HAP-1 (cell line): ENCODE results near the gene TNFRSF9.

ENCODE experiments used
- DNase-seq, 2 experiments: peaks; one replicate each; pipeline ENCODE4 v3.0.0-alpha.2; 2016 to 2020; ENCODE audit warnings: low spot score in 2 of 2
- H3K27me3 ChIP-seq: fragments of 250-450 bp; sonication (Bioruptor Pico); 2 replicates; pipeline ENCODE4 v1.5.1; 2020; ENCODE audit warnings: low read depth, mild to moderate bottlenecking, moderate library complexity
- H3K36me3 ChIP-seq: fragments of 250-450 bp; sonication (Bioruptor Pico); replicated peaks from 2 replicates; pipeline ENCODE4 v1.5.1; 2020; ENCODE audit warnings: mild to moderate bottlenecking
- H3K4me1 ChIP-seq: fragments of 250-450 bp; sonication (Bioruptor Pico); 2 replicates; pipeline ENCODE4 v1.5.1; 2020; ENCODE audit warnings: mild to moderate bottlenecking
- H3K4me3 ChIP-seq: fragments of 250-450 bp; sonication (Bioruptor Pico); 2 replicates; pipeline ENCODE4 v1.5.1; 2020; ENCODE audit warnings: mild to moderate bottlenecking, moderate library complexity
- H3K9me3 ChIP-seq: fragments of 250-450 bp; sonication (Bioruptor Pico); 2 replicates; pipeline ENCODE4 v1.5.1; 2020; ENCODE audit warnings: mild to moderate bottlenecking, moderate library complexity
- in situ Hi-C: fragments of 300-500 bp; cut with MboI; formaldehyde crosslinking; loops from 3 replicates; pipeline ENCODE4 v1.14.3; 2020; ENCODE audit warnings: low sequenced_read_pairs, inconsistent platforms, mixed read lengths

TNFRSF9 gene

DNA sequence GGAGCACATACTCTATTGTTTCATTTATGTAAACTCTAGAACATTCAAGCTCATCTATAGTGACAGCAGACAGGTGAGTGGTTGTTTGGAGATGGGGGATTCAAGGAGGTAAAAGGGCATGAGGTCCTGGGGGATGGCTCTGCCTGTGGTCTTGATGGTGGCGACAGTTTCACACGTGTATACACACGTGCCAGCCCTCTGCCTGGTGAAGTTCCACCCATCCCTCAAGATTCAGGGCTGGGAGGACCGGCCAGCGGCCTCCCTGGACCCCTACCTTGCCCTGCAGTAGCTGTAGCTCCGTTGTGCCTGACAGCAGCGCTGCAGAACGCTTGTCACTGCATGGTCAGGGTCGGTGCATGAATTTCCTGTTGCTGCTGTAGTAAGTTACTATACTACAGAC is 48.8 kb downstream of the TNFRSF9 start:
- Histone ChIP-seq H3K27me3 (no peaks in the 10 kb centered on the region), H3K36me3 (no peaks in the 10 kb centered on the region), H3K4me3 (no peak overlapping the region), H3K9me3 (no peaks in the 10 kb centered on the region), H3K4me1 (no peaks in the 10 kb centered on the region)
- in situ Hi-C loops, result no loop called here
- no peak for DNase-seq

DNA sequence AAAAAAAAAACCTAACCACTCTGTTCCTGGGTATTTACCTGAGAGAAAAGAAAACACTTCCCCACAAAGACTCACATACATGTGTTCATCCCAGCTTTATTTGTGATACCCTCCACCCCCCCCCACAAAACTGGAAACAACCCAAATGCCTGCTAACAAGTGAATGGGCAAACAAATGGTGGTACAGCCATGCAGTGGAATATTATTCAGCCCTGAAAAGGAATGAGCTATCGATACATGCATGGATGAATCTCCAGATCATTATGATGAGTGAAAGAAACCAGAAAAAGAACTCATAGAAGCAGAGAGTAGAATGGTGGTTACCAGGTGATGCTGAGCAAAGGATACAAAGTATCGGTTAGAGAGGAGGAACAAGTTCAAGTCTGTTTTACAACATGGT is 49.8 kb downstream of the TNFRSF9 start:
- H3K4me3 ChIP-seq, result no peak overlapping the region
- in situ Hi-C loops, result no loop called here
- H3K27me3 ChIP-seq, result no peaks in the 10 kb centered on the region
- no peaks in the 10 kb centered on the region for H3K4me1 ChIP-seq
- no peak for DNase-seq
- no peaks in the 10 kb centered on the region for H3K36me3 ChIP-seq
- H3K9me3 ChIP-seq, result no peaks in the 10 kb centered on the region

DNA sequence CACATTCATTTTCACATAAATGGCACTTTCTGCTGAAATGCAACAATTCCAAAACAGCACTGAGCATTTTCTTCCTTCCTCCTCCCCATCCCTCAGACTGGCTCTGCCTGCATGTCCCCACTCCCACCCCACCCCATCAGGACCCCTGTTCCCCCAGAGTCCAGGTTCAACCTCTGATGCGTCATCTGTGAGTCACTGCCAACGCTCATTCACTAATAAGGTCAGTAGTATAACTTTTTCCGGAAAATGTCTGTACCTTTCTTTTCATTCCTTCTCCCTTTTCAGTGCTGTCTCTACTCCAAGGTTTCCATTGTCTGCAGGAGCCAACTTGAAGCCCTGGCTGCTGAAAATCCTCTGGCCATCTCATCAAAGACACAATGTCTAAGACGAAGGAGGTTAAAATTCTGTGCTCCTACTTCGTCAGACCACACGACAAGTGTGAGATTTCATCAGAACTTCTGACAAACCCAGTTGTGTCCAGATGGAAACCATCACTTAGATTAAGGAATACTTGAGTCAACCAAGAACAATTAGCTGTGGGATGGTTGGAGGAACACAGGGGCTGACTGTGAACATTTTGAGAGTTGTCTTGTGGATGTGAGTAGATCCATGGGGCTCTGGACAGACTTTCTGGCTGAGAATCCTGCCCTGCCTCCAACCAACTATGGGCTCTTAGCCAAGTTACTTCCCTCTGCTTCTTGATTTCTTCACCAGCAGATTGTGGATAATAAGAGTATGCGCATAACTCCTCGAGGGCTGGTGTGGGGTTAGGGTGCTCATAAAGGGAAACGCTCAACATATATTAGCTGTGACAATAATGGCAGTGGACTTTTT is 52.2 kb downstream of the TNFRSF9 start:
- in situ Hi-C loops, result no loop called here
- Histone ChIP-seq H3K36me3 (no peaks in the 10 kb centered on the region), H3K4me3 (no peak overlapping the region), H3K4me1 (no peaks in the 10 kb centered on the region), H3K27me3 (no peaks in the 10 kb centered on the region), H3K9me3 (no peaks in the 10 kb centered on the region)
- DNase-seq, result peak; percentile 13 to 27

DNA sequence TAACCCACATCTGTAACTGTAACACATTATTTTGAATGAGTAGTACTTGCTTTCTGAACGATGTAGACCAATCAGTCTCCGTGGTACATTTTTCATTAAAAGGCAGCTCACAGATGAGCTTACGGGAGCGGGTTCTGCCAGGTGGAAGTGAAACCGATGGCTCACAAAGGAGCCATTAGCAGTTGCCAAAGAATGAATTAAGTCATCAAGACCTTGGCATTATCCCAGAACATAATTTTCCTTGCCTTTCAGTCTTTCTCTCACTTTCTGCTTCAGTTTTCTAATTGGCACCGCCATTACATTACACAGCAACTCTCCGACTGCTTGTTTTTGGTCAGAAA is 54.3 kb downstream of the TNFRSF9 start:
- in situ Hi-C loops, result no loop called here
- H3K36me3 ChIP-seq, result no peaks in the 10 kb centered on the region
- DNase-seq, result no peak
- no peaks in the 10 kb centered on the region for H3K9me3 ChIP-seq
- H3K4me3 ChIP-seq, result no peak overlapping the region
- no peaks in the 10 kb centered on the region for H3K27me3 ChIP-seq
- no peaks in the 10 kb centered on the region for H3K4me1 ChIP-seq

DNA sequence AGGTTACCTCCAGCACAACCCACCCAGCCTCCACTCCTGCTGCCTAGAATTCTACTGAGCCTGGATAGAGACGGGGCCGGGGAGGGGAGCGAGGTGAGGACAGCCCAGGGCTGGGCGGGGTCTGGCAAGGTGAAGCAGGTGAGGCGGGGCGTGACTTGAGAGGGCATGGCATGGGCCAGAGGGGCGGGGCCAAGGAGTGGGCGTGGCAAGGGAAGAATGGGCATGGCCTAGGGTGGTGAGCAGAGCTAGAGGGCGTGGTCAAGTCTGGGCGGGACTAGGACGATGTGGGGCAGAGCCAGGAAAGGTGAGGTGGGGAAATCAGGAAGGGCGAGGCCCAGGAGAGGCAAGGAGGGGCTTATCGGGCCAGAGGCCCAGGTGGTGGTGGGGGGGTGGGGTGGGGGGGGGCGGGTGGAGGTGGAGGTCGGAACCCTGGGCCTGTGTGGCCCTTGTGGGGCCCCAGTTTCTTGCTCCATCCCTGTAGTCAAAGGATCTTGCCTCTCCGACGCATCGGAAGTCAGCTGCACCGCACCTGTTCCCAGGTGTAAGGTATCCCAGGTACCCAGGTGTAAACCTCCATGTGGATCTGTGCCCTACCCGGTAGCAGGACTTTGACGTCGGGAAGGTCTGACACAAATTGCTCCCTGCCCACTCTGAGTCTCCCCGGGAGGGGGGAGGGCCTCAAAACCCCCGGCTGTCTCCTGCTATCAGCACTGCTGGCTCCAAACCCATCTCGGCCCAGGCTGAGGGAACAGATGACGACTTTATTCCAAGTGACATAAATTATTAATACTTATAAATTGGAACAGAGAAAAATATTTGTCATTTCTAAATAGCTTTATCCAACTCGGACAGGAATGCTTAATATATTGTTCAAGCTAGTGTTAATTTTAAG is 54.9 kb downstream of the TNFRSF9 start:
- DNase-seq, result peak in 1 of 2 experiments; percentile 62

DNA sequence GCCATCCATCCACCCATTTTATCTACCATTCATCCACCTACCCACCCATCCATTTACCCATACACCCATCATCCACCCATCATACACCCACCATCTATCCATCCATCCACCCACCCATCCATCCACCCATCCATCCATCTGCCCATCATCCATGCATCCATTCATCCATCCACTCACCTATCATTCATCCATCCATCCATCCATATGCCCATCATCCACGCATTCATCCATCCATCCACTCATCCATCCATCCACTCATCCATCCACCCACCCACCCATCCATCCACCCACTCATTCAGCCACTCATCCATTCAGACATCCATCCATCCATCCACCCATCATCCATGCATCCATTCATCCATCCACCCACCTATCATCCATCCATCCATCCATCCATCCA is 55.9 kb downstream of the TNFRSF9 start:
- Histone ChIP-seq H3K9me3 (no peaks in the 10 kb centered on the region), H3K4me1 (no peaks in the 10 kb centered on the region), H3K27me3 (peaks cover 7% of the 10 kb centered on the region; the same call in 1 of the 2 replicates), H3K36me3 (no peaks in the 10 kb centered on the region), H3K4me3 (no peak overlapping the region)
- no peak for DNase-seq
- in situ Hi-C loops, result no loop called here

More for the DNA sequence above, 54.9 kb downstream of the TNFRSF9 start:
- no peak overlapping the region for H3K4me3 ChIP-seq
- in situ Hi-C loops, result no loop called here
- no peaks in the 10 kb centered on the region for H3K4me1 ChIP-seq
- H3K27me3 ChIP-seq, result peaks cover 4% of the 10 kb centered on the region; the same call in 1 of the 2 replicates
- H3K9me3 ChIP-seq, result no peaks in the 10 kb centered on the region
- H3K36me3 ChIP-seq, result no peaks in the 10 kb centered on the region

DNA sequence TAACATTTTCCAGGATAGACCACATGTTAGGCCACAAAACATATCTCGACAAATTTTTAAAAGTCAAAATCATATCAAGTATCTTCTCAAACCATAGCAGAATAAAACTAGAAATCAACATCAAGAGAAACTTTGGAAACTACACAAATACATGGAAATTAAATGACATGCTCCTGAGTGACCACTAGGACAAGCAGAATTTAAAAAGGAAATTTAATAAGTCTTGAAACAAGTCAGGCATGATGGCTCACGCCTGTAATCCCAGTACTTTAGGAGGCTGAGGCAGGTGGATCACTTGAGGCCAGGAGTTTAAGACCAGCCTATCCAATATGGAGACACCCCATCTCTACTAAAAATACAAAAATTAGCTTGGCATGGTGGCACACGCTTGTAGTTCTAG is 61.4 kb downstream of the TNFRSF9 start:
- no peak for DNase-seq
- no peaks in the 10 kb centered on the region for H3K9me3 ChIP-seq
- H3K36me3 ChIP-seq, result no peaks in the 10 kb centered on the region
- in situ Hi-C loops, result no loop called here
- no peak overlapping the region for H3K4me3 ChIP-seq
- H3K4me1 ChIP-seq, result no peaks in the 10 kb centered on the region
- H3K27me3 ChIP-seq, result peaks cover 7% of the 10 kb centered on the region; the same call in 1 of the 2 replicates

DNA sequence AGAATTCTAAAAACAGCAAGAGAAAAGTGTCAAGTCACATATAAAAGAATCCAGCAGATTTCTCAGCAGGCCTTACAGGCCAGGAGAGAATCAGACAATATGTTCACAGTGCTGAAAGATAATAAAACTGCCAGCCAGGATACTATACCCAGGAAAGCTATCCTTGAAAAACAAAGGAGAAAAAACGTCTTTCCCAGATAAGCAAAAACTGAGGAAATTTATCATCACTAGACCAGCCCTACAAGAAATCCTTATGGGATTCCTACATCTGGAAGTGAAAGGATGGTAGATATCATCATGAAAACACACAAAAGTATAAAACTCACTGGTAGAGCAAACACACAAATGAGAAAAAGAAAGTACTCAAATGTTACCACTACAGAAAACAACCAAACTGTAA is 62.6 kb downstream of the TNFRSF9 start:
- in situ Hi-C loops, result no loop called here
- H3K9me3 ChIP-seq, result no peaks in the 10 kb centered on the region
- H3K4me1 ChIP-seq, result no peaks in the 10 kb centered on the region
- no peaks in the 10 kb centered on the region for H3K36me3 ChIP-seq
- no peak for DNase-seq
- H3K27me3 ChIP-seq, result peaks cover 7% of the 10 kb centered on the region; the same call in 1 of the 2 replicates
- no peak overlapping the region for H3K4me3 ChIP-seq

DNA sequence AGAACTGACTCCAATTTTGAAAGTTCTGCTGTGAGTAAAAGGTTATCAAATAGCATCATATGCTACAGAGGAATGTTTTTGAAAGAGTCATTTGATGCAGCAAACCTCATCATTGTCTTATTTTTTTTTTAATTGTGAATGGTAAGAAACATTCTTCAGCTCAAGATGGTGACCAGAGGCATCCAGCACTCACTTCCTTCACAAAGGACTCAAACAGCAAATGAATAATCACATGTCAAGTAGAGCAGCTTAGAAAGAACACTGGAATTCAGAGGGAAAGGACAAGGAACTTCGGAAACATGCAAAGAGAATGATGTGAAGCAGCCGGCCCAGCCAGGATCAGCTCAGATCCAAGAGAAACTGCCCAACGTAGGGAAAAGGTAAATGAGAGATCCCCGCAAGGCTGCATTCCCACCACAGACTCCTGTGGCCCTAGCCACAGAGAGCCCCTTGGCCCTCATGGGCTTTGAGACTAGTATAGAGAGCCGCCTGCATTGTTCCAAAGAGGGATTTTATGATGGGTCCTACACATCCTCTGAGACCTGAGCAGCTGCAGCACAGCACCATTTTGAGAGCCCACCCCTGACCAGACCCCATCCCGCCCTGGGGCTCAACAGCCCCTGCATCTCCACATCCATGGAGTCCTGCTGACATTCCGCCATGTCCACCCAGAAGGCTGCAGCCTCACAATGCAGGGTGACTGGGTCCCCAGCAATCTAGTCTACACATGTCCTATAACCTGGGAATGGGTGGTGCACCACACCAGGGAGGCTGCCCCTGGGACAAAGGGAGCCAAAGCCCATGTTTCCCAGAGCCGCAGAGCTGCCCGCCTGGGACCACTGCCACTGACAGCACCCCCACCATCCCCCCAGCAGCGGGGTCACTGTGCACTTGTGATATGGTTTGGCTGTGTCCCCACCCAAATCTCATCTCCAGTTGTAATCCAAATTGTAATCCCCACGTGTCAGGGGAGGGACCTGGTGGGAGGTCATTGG is 66.5 kb downstream of the TNFRSF9 start:
- in situ Hi-C loops, result no loop called here
- no peak for DNase-seq
- Histone ChIP-seq H3K4me1 (no peaks in the 10 kb centered on the region), H3K36me3 (no peaks in the 10 kb centered on the region), H3K27me3 (no peaks in the 10 kb centered on the region), H3K9me3 (no peaks in the 10 kb centered on the region), H3K4me3 (no peak overlapping the region)

DNA sequence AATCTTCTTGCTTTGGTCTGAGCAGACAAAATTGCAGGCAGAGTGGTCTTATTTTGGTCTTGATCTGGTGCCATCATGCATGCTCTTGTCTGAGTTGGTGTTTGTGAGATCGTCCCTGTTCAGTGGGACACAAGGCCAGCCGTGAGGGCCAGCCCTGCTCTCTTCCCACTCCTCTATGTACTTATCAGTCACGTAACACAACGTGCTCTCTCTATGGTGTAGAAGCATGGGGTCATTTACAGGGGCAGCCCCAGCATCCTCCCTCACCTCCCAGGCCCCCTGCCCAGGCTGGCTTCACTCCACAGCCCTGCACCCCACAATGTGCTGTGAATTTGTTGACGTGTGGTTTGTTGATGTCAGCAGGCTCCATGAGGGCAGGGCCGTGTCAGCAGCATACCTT is 69.5 kb downstream of the TNFRSF9 start:
- no peak overlapping the region for H3K4me3 ChIP-seq
- no peaks in the 10 kb centered on the region for H3K9me3 ChIP-seq
- no peaks in the 10 kb centered on the region for H3K27me3 ChIP-seq
- H3K4me1 ChIP-seq, result no peaks in the 10 kb centered on the region
- no peaks in the 10 kb centered on the region for H3K36me3 ChIP-seq
- in situ Hi-C loops, result no loop called here
- no peak for DNase-seq

DNA sequence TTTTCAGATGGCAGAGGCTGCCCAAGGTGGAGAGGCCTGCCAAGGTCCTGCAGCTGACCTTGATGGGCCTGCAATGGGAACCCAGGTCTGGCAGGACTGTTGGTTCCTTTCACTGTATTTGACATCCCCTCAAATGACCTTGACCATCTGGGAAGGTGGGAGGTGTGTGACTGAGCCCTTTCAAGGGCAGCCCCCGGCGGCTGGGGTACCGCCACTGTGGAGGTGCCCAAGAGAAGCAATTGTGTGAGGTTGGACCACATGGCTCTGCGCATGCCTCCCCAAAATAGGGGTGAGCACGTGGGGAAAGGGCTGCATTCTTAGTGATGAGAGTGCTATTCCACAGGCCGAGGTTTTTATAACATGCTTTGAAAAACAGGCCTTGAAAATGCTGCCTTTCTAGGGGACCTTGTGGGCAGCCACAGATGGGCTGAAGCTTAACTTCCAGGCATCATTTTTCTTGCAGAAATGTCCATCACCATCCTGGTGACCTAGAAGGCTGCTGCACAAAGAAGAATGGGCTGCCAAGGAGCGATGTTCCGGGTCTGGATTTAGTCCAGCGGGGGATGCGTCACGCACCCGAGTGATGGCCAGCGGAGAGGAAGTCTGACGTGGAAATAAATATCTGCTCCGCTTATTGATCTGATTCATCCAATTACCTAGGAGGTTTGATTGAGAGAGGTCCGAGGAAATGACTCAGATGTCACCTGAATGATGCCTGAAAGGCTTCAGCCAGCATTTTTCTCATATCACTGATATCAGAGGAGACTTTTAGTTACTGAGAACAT is 71.3 kb downstream of the TNFRSF9 start:
- H3K9me3 ChIP-seq, result no peaks in the 10 kb centered on the region
- in situ Hi-C loops, result no loop called here
- H3K36me3 ChIP-seq, result no peaks in the 10 kb centered on the region
- DNase-seq, result no peak
- H3K27me3 ChIP-seq, result no peaks in the 10 kb centered on the region
- no peaks in the 10 kb centered on the region for H3K4me1 ChIP-seq
- no peak overlapping the region for H3K4me3 ChIP-seq

DNA sequence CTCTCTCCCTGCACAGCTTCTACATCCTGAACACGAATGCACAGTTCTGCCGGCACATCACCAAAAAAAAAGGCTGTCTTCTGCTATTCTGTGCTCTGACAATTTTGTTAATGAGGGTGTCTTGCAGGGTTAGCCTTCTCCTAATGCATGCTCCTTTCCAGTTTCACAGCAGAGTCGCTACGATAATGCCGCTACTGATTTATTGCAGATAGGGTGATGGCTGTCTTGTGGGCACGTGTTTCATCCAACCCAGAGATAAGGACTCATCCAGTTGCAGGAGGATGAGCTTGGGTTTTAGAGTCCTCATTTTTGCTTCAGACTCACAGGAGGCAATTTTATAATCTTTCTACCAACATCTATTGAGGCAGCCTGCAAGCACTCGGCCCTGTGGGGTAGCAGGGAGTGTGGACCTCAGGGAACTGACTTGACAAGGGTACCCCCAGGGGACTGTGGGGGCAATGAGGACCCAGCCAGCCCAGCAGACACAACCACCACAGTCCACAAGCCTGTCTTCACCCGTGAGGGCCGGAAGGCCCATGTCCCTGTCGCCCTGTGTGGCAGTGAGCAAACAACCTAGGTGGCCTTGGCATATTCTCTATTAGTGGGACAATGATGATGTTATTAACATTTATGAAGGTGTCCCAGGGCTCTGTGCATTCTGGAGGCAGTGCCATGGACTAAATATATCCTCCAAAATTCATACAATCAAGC is 72.4 kb downstream of the TNFRSF9 start:
- Histone ChIP-seq H3K9me3 (no peaks in the 10 kb centered on the region), H3K36me3 (no peaks in the 10 kb centered on the region), H3K4me3 (no peak overlapping the region), H3K4me1 (no peaks in the 10 kb centered on the region), H3K27me3 (no peaks in the 10 kb centered on the region)
- no peak for DNase-seq
- in situ Hi-C loops, result no loop called here
